AG09319 (cell line): ENCODE results near the gene SLC16A5.

Experiments
- DNase-seq: peaks from one replicate; pipeline ENCODE4 v3.0.0-alpha.2; 2010; ENCODE audit warnings: low read depth; ENCODE audit errors: extremely low read depth
- TF ChIP-seq, protein P1 (sequence below): IDR thresholded peaks from 2 replicates; pipeline ENCODE4 v1.5.1; 2011; ENCODE audit warnings: low read depth, mild to moderate bottlenecking, inconsistent platforms, low read length, moderate library complexity

SLC16A5 gene

GRCh38 chr17:75090871-75091854 is 3.4 kb downstream of the SLC16A5 start:
- no peak for DNase-seq
- TF ChIP-seq, protein P1, sequence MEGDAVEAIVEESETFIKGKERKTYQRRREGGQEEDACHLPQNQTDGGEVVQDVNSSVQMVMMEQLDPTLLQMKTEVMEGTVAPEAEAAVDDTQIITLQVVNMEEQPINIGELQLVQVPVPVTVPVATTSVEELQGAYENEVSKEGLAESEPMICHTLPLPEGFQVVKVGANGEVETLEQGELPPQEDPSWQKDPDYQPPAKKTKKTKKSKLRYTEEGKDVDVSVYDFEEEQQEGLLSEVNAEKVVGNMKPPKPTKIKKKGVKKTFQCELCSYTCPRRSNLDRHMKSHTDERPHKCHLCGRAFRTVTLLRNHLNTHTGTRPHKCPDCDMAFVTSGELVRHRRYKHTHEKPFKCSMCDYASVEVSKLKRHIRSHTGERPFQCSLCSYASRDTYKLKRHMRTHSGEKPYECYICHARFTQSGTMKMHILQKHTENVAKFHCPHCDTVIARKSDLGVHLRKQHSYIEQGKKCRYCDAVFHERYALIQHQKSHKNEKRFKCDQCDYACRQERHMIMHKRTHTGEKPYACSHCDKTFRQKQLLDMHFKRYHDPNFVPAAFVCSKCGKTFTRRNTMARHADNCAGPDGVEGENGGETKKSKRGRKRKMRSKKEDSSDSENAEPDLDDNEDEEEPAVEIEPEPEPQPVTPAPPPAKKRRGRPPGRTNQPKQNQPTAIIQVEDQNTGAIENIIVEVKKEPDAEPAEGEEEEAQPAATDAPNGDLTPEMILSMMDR, result no peak

GRCh38 chr17:75091855-75092327 is 4.1 kb downstream of the SLC16A5 start:
- TF ChIP-seq, protein P1, result no peak
- no peak for DNase-seq

DNA sequence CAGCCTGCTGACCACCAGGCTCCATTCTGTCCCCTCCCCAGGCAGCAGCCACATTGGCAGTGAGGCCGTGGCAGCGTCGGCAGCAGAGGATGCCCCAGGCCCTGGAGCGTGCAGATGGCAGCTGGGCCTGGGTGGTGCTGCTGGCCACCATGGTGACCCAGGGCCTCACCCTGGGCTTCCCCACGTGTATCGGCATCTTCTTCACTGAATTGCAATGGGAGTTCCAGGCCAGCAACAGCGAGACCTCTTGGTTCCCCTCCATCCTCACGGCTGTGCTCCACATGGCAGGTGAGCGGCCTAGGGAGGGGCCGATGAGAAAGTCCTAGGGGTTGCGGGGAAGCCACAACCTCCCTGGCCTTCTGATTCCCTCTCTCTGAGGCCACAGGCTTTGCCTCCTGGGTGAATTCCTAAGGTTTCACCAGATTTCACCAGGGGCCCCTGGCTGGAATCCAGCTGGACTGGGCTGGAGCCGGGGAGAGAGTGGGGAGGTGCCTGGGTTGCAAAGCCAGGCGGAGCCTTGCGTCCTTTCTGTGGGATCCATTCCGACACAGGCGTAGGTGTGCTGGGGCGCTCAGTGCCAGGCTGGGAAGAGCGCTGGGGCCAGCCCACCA is 5.9 kb downstream of the SLC16A5 start:
- TF ChIP-seq, protein P1, result no peak
- DNase-seq, result no peak

- no peak for DNase-seq
- TF ChIP-seq, protein P1, result no peak
Observed at GRCh38 chr17:75094871-75095399, 7.2 kb downstream of the SLC16A5 start.

DNA sequence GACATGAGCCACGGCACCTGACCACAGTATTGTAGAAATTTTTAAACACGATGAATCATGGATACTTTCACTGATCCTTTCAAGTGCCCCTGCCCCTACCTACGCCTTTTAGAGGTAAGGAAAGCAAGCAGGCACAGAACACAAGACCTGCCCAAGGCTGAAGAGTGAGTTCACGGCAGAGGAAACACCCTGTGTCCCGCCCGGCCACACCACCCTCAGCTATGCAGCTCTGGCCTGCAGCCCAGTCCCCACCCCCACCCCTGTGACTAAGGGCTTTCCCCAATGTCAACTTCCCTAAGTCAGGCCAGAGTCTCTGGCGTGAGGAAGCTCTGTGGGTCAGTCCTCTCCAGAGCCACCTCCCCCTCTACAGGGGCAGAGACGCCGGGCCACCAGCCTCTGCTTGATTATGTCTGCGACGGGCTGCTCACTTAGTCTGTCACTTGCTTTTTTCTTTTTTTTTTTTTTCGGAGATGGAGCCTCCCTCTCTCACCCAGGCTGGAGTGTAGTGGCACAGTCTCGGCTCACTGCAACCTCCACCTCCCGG is 8.4 kb downstream of the SLC16A5 start:
- DNase-seq, result no peak
- TF ChIP-seq, protein P1, result no peak

GRCh38 chr17:75097865-75098264 is 10.1 kb downstream of the SLC16A5 start:
- TF ChIP-seq, protein P1, result no peak
- no peak for DNase-seq

DNA sequence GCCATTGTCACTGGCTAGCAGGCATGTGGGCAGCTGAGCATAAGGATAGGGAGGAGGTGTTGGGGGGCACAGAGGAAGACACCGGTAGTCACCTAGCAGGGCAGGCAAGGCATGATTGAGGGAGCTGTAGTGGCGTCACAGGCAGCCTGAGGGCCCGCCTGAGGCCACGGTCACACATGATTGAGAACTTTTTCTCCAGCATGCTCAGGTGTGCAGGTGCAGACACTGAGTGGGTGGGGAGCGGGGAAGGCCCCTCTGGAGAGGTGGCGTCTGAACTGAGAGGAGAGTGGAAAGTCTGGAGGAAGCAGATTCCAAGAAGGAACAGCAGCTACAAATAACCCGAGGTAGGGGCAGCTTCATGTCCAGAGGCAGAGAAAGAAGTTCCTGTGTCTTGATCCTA is 11.1 kb downstream of the SLC16A5 start:
- DNase-seq, result no peak
- TF ChIP-seq, protein P1, result no peak
